K562 (cell line): ENCODE data around the gene DCHS2. TPM values are rescaled to one million over a fixed set of nuclear protein-coding genes. Genes with fewer than 3 reads are reported as not detected.

ENCODE experiments used
- CTCFL ChIP-seq: IDR thresholded peaks from 2 replicates; pipeline ENCODE4 v1.6.1; 2011; ENCODE audit warnings: borderline replicate concordance, low read depth, mild to moderate bottlenecking, moderate library complexity, low read length; ENCODE audit not compliant: insufficient read depth, poor library complexity, severe bottlenecking
- ELF4 ChIP-seq: fragments of 450-650 bp; formaldehyde crosslinking; IDR thresholded peaks from 2 replicates; pipeline ENCODE4 v1.4.0; 2022; ENCODE audit warnings: missing genetic modification characterization
- ETV1 ChIP-seq: fragments of 450-650 bp; conservative IDR thresholded peaks from 2 replicates; pipeline ENCODE4 v1.6.1; 2016; ENCODE audit warnings: missing genetic modification characterization, control low read depth, low read depth, missing compliant biosample characterization
- KLF1 ChIP-seq: fragments of 450-650 bp; IDR thresholded peaks from 2 replicates; pipeline ENCODE4 v1.6.1; 2016; ENCODE audit warnings: missing genetic modification characterization, missing compliant biosample characterization
- LARP7 ChIP-seq: fragments of 450-650 bp; IDR thresholded peaks from 2 replicates; pipeline ENCODE4 v1.6.1; 2016
- PRDM10 ChIP-seq: fragments of 450-650 bp; IDR thresholded peaks from 2 replicates; pipeline ENCODE4 v1.6.1; 2018; ENCODE audit not compliant: partially characterized antibody
- STAG1 ChIP-seq: sonication (generic); formaldehyde crosslinking; IDR thresholded peaks from 2 replicates; pipeline ENCODE4 v1.5.0; 2020; ENCODE audit warnings: missing genetic modification reagents, borderline replicate concordance
- USF1 ChIP-seq: sonication (generic); formaldehyde crosslinking; IDR thresholded peaks from 2 replicates; pipeline ENCODE4 v1.9.0; 2022; ENCODE audit warnings: mild to moderate bottlenecking, missing genetic modification reagents
- ZNF586 ChIP-seq: fragments of 450-650 bp; formaldehyde crosslinking; conservative IDR thresholded peaks from 2 replicates; pipeline ENCODE4 v1.4.0; 2020; ENCODE audit warnings: mild to moderate bottlenecking, moderate library complexity
- polyA plus RNA-seq, 8 experiments: library from polyadenylated mRNA; depleted of rRNA in 4 of 8; stranded (reverse) in 5 of 8; unstranded in 3 of 8; fragments of >200 nt; fragmentation: Nextera tagmentation in 2 of 8; fragmentation: Illumina TruSeq in 1 of 8; extraction: Ambion mirVana in 2 of 8; extraction: Trizol in 1 of 8; gene quantifications; 2 replicates each; pipeline versions ENCODE4 v1.2.1 to v1.2.3, GENCODE V29; 2011 to 2014; ENCODE audit warnings: inconsistent platforms in 1 of 8, missing spikeins in 1 of 8
- total RNA-seq, 7 experiments: library from RNA; depleted of rRNA in 6 of 7; stranded (reverse); fragments of >200 nt in 6 of 7; fragmentation: Illumina TruSeq in 2 of 7; extraction: Trizol in 2 of 7; gene quantifications; 2 replicates each; pipeline versions ENCODE4 v1.2.1 to v1.2.3, GENCODE V29; 2011 to 2021; ENCODE audit warnings: low replicate concordance in 1 of 7
- TF ChIP-seq, protein P1 (sequence below): sonication (generic); formaldehyde crosslinking; IDR thresholded peaks from 2 replicates; pipeline ENCODE4 v1.8.0; 2023; ENCODE audit warnings: missing genetic modification reagents, mild to moderate bottlenecking, borderline replicate concordance
- TF ChIP-seq, protein P2 (sequence below): fragments of 250-450 bp; sonication (Bioruptor Pico); IDR thresholded peaks from 2 replicates; pipeline ENCODE4 v1.5.0; 2021

Gene DCHS2
- total and polyA plus RNA-seq, 9 of the 15 experiments (the other 6 are each of a cell fraction or from before 2014, with no cell fraction given) = 0.49 to 7.1 (median 5.3) TPM

GRCh38 chr4:154497889-154498288, 6.3 kb upstream of the DCHS2 start (continued):
- TF ChIP-seq, protein P1, sequence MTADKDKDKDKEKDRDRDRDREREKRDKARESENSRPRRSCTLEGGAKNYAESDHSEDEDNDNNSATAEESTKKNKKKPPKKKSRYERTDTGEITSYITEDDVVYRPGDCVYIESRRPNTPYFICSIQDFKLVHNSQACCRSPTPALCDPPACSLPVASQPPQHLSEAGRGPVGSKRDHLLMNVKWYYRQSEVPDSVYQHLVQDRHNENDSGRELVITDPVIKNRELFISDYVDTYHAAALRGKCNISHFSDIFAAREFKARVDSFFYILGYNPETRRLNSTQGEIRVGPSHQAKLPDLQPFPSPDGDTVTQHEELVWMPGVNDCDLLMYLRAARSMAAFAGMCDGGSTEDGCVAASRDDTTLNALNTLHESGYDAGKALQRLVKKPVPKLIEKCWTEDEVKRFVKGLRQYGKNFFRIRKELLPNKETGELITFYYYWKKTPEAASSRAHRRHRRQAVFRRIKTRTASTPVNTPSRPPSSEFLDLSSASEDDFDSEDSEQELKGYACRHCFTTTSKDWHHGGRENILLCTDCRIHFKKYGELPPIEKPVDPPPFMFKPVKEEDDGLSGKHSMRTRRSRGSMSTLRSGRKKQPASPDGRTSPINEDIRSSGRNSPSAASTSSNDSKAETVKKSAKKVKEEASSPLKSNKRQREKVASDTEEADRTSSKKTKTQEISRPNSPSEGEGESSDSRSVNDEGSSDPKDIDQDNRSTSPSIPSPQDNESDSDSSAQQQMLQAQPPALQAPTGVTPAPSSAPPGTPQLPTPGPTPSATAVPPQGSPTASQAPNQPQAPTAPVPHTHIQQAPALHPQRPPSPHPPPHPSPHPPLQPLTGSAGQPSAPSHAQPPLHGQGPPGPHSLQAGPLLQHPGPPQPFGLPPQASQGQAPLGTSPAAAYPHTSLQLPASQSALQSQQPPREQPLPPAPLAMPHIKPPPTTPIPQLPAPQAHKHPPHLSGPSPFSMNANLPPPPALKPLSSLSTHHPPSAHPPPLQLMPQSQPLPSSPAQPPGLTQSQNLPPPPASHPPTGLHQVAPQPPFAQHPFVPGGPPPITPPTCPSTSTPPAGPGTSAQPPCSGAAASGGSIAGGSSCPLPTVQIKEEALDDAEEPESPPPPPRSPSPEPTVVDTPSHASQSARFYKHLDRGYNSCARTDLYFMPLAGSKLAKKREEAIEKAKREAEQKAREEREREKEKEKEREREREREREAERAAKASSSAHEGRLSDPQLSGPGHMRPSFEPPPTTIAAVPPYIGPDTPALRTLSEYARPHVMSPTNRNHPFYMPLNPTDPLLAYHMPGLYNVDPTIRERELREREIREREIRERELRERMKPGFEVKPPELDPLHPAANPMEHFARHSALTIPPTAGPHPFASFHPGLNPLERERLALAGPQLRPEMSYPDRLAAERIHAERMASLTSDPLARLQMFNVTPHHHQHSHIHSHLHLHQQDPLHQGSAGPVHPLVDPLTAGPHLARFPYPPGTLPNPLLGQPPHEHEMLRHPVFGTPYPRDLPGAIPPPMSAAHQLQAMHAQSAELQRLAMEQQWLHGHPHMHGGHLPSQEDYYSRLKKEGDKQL (CRISPR knock-in tag) = no peak
- TF ChIP-seq PRDM10 (no peak), USF1 (CRISPR knock-in tag) (no peak), CTCFL (no peak), STAG1 (CRISPR knock-in tag) (no peak), LARP7 (no peak), ZNF586 (CRISPR knock-in tag) (no peak), ETV1 (tag) (no peak), KLF1 (tag) (no peak), ELF4 (no peak)
- TF ChIP-seq, protein P2, sequence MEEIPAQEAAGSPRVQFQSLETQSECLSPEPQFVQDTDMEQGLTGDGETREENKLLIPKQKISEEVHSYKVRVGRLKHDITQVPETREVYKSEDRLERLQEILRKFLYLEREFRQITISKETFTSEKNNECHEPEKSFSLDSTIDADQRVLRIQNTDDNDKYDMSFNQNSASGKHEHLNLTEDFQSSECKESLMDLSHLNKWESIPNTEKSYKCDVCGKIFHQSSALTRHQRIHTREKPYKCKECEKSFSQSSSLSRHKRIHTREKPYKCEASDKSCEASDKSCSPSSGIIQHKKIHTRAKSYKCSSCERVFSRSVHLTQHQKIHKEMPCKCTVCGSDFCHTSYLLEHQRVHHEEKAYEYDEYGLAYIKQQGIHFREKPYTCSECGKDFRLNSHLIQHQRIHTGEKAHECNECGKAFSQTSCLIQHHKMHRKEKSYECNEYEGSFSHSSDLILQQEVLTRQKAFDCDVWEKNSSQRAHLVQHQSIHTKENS (CRISPR knock-in tag) = no peak
